LoVo (cell line): ENCODE measurements around the gene PHACTR3.
"Not testable (repeated sequence)": the region's sequence is repeated elsewhere in the genome, so short reads cannot be mapped to it uniquely, and the experiment has no call there.

Experiments
- DNase-seq: peaks from one replicate; pipeline ENCODE4 v3.0.0-alpha.2; 2016; ENCODE audit warnings: low spot score

The PHACTR3 gene

DNA sequence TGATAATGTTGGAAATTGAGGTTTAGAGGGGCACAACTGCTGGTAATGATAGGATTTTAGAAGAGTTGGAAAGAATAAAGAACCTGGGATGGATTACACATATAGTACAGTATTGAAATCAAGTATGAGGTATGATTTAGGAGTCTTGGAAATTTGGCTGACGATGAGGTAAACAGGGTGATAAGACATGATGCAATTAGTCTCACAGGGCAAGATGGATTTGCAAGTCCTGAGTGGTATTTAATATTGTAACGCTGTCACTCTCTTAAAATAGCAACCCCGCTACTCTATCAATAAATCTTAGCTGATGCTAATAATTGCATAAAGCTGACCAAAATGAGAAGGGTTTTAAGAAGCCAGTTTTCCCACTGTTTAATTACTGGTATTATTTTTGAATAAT, 258.7 kb downstream of the PHACTR3 start:
- no peak for DNase-seq

DNA sequence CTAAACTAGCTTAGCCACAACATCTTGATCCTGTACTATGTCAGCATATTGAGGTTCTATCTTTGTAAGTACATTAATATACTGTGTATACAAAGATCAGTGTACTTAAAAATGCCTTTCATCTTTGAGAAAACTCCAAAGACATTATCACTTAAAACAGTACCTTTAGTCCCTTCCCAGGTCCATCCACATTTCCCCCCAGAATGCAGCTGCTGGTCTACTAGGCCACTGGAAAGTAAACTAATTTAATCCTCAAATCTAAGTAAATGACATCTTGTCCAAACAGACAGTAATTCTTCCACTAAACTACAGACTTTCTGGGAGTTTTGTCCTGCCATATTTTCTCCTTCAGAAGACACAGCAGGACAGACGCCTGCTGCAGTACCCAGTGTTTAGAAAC, 260.4 kb downstream of the PHACTR3 start:
- no peak for DNase-seq

DNA sequence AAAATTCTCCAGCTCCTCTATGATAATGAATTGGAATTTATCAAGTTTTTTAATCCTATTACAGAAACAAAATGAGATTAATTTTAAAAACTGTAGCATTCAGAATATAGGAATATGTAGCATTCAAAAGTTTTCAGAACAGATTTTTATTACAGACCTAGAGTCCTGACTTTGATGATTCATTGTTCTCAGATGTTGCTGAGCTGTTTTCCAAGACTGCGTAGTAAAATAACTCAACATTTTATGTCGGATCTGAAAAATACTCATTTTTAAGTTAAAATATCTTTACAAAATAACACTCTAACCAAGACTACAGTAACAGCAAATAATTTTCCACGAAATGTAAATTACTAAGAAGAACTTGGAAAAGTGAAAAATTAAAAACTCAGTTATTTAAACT, 262.0 kb downstream of the PHACTR3 start:
- no peak for DNase-seq

DNA sequence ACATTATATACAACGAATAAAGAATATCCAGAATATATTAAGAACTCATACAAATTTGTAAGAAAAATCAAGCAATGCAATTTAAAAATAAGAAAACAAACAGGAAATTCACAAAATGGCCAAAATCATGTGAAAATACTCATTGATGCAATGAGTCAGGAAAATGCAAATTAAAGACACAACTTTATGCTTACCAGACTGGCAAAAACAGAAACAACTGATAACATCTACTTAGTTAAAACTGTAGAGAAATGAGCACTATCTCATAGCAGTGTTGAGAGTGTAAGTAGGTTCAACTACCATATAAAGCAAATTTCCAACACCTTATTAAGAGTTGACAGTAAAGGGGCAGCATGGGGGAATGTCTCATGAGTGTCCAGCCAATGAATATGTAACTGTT, 266.8 kb downstream of the PHACTR3 start:
- DNase-seq, result no peak

DNA sequence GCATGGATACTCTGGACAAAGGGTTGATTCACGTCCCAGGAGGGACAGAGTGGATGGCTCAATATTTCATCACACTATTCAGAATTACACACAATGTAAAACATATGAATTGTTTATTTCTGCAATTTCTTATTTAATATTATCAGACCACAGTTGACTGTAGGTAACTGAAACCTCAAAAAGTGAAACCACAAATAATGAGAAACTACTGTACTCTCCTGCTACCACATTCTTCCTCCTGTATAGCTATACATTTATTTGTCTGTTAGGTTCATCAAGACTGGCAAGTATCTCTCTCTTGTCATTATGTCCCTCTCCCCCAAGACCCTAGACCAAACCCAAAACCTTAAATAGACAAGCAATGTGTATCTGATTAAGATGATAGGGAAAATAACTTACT, 269.1 kb downstream of the PHACTR3 start:
- no peak for DNase-seq

DNA sequence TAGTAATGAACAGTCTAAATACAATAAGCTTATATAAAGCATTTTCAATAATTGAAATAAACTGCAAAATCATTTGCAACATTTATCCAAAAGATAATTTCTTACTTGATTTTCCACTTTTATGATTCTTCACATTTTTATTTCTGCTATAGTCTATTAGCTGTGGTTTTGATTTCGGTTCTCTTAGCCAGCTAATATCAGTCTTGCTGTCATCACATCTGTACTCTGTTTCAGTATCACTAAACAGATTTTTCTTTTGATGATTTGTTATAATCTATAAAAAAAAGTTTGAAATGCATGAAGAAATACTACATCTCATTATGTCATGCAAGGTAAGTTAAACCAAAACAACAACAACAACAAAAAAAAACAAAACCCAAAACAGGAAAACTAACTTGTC, 275.9 kb downstream of the PHACTR3 start:
- no peak for DNase-seq

DNA sequence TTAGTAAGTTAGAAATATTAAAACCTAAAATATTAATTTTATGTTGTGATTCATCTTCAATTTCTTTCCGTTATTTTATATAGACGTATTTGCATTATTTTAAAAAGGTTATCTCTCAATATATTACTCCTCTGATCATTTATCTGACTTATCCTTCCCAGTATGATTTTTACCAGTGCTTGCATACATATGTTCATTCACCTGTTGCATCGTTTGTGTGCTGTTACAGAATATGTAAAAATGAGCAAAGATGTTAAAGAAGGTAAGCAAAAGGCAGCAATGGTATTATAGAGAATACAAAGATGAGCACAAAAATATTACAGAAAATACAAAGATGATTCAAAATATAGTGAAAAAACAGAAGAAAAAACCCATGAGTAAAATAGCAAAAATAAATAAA, 280.2 kb downstream of the PHACTR3 start:
- DNase-seq, result no peak

DNA sequence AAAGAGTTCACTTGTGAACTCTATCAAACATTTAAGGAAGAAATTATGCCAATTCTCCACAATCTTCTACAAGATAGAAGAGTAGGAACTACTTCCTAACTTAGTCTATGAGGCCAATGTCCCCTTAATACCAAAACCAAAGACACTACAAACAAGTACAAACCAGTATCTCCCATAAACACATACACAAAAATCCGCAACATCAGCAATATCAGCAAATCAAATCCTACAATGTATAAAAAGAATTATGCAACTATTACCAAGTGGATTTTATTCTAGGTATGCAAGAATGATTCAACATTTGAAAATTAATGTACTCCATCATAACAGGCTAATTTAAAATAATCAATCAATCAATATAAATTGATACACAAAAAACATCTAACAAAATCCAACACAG, 283.7 kb downstream of the PHACTR3 start:
- DNase-seq, result no peak

DNA sequence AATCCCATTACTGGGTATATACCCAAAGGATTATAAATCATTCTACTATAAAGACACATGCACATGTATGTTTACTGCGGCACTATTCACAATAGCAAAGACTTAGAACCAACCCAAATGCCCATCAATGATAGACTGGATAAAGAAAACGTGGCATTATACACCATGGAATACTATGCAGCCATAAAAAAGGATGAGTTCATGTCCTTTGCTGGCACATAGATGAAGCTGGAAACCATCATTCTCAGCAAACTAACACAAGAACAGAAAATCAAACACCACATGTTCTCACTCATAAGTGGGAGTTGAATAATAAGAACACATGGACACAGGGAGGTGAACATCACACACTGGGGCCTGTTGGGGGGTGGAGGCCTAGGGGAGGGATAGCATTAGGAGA, 285.7 kb downstream of the PHACTR3 start:
- DNase-seq, result not testable (repeated sequence)

DNA sequence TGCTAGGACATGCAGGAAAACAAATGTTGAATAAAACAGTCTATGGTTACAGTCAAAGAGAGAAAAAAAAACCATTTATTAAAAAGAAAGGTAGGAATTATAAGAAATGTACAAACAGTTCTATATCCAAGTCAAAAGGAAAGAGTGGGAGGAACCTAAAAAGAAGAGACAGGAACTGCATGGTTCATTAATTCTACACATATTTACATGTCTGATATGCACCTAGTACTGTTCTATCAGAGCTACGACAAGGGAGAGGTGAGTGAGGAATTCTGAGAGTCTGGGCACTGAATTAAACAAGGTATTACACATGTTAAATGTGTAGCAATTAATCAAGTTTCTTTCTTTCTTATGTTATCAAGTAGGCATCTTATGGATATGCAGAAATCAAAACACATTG, 287.2 kb downstream of the PHACTR3 start:
- DNase-seq, result no peak

DNA sequence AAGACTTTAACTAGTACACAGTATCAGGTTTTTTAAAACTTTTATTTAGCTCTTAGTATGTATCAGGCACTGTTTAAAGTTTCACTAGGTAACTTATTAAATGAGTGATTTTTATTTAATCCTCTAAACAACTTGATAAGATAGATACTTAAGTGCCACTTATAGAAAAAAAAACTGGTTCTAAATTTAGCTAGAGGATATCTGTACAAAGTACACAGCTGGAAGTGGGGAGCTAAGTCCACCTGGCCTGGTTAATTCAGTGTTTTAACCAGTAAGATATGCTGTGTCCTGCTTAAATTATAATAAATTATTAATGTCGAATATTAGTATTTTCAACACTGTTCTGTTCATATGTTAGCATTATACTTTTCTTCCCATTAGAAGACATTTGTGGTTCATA, 291.6 kb downstream of the PHACTR3 start:
- no peak for DNase-seq
